Left hindlimb (tissue), 1 donor: ENCODE results near the gene POLK.

Experiments
- DNase-seq: peaks from one replicate; pipeline ENCODE4 v3.0.0-alpha.2; 2018

The POLK gene

DNA sequence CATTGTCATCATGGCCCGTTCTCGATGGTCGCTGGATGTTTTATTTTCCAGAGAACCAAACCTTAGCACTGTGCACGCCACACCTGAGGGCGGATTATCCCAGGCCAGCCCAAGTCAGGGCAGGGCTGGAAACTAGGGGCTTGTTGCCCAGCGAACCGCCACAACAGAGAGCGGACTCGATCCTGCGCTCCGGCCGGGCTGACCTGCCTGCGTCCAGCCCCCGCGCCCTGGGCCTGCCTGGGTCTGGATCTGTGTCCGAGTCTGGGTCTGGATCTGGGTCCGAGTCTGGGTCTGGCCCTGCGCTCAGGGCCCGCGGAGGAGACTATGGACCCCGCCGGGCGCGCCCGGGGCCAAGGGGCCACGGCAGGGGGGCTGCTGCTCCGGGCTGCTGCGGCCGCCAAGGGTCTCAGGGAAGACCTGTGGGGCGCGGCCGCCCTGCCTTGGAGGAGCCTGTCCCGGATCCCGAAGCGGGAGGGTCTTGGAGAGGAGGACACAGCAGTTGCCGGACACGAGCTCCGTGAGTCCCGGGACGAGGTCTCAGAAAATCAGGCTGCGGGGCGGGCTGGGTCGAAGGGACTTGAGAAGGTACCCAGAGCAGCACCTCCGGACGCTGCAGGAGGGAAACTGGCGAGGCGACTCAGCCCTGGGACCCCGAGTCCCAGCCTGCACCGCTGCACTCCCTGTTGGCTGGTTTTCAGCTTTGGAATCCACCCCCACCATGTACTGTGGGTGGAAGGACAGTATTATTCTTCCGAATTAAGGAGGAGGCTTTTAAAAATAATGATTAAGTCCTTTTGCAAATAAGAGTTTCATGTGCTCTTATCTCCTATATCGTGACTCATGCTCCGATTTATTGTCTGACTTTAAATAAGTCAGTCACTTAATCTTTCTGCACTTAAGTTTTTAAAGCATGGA is 99.9 kb downstream of the POLK start, which contains the start of gene ANKDD1B:
Gene ANKDD1B, plus strand, starts transcription at position 143 of the 915 bp plus-strand sequence. Its CDS starts 182 bp downstream, at position 325.
- DNase-seq = peak; percentile 58

DNA sequence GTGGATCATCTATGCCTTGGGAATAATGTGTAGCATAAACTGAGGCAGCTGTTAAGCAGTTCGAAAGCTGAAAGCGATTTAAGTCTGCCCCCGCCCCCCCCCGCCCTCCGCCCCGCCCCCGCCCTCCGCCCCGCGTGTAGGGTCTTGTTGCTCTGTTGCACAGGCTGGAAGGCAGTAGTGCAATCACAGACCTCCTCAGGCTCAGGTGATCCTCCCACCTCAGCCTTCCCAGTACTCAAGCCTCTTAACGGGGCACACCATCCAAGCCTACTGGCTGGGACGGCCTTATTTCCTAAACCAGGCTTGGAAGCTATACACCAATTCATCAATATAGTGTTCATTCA is 100.5 kb downstream of the POLK start:
- DNase-seq = peak; percentile 29

DNA sequence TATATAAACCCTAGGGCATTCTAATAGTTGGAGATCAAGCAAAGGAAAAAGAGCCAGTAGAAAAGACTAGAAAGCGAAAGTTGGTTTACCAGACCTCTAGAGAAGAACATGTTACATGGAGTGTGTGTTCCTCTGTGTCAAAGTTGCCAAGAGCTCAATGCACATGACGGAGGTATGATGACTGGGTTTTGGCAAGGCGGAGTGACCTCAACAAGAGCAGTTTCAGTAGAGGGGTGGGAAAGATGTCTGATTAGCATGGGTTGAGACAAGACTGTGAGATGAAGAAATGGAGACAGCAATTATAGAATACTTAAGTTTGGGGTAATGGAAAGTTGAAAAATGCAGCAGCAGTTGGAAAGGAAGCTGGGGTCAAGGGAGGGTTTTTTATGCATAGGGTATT is 101.2 kb downstream of the POLK start:
- no peak for DNase-seq

DNA sequence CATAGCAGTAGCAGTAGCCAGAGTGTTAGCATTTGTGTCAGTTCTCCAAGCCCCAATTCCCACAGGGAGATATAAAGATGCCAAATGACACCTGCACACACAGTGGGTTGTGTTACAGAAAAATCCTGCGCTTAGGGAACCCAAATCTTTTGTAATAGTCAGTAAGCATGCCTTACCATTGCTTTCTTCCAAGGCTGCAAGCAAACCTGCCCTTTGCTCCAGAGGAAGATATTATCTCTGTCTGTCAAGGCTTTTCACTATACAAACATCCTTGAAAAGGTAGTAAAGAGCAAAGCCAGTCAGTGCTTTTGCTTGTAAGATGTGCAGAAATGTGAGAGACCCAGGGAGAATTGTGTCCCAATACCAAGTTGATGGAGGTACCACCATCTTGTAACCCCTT is 102.5 kb downstream of the POLK start:
- DNase-seq = no peak

DNA sequence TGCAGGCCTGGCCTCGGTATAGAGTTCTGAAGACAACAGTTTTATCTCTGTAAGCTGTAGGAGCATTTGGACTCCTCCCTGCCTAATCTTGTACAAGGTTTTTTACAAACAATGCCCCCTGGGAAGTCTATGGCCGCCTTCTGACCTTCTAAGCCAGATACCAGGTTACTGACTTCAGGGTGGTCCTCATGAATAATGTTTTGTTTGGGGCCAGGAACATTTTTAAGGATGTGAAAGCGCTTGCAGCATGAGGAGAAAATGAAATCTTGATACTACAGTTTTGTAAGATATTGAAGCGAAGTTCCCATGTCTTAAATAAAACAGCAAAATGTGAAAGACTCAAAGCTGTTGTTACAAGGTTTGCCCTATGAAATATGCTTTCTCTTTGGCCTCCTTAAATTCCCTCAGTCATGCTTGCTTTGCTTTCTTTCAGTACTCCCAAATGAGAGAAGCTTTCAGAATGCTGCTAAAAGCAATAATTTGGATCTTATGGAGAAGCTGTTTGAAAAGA is 104.7 kb downstream of the POLK start:
- DNase-seq = no peak

DNA sequence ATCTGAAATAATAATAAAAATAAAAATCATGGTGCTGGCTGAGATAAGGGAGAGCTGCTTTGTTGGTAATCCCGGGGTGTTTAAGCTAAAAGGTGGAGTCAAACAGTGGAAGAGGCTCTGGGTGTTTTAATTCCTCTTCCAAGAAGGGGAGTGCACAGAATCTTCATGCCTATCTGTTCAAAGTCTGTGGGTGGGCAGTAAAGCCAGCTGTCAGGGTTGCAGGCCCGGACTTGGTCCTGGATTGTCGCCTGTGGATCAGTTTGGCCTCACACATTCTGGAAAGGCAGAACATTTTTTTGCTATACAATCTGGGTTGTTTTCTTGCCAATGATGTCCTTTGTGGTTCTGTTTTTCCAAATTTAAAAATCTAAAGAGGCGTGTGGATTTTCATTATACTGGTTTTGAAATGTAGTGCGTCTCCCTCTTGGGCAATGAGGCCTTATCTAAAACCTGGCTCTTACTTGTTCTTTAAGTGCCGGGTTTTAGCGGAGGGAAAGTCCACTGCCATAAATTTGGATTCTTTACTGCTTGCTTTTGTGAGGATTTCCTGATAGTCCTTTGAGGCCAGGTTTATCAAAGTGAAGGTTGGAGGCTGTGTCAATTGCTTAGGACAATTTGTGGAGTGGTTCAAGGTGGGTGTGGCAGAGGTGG is 105.4 kb downstream of the POLK start:
- DNase-seq = peak; percentile 42

DNA sequence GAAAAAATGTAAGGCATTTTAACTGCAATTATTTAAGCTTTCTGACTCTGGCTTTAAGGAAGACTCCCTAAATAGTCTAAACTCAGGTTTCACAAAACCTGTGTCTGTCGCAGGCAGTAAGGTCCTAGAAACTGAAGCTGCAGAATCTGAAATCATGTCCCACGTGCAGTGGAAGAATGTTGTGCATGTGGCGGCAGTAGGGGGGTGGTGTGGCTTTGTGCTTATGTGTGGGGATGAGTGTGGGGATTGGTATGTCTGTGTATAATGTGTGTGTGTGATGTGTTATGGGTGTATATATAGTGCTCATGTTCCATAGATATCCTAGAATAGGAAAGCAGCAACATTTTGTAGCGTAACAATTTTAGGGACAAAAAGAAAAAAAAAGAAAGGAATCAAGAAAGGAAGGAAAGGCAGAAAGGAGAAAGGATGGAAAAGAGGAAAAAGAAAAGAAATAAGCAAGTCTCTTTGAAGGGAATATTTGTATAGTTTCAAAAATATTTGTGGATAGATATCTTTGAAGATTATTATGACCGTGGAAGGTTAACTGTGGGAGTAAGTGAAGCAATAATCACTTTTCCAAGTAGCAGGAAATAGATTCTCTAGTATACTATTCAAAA is 106.2 kb downstream of the POLK start:
- no peak for DNase-seq

DNA sequence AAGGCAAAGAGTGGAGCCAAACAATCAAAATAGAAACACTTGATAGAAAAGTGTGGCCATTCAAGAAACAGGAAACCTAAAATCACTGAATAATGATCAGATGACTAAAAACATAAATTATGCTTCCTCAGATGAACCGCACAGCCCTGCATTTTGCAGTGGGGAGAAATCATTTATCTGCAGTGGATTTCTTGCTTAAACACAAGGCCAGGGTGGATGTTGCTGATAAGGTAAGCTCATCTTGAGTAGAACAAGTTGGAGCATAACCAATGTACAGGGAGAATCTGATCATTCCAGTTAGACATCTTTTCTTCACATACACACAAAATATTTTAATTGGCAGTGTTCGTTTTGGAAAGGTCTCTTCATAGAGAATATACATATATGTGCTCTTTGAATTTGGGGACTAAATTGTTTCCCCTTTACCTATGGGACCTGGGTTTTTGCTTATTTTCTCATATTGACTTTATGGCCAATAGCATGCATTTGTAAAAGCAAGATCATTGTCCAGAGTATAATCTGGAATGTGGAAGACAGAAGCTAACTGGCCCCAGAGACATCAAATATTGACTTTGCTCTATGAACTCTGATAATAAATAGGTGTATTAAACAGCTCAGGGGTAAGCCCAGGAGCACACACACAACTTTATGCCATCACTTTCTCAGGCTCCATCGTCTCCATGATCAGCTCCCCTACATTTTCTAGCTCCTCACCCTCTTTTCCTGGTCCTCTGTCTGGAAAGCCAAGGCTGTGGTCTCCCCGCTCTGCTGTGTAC is 108.7 kb downstream of the POLK start:
- no peak for DNase-seq

DNA sequence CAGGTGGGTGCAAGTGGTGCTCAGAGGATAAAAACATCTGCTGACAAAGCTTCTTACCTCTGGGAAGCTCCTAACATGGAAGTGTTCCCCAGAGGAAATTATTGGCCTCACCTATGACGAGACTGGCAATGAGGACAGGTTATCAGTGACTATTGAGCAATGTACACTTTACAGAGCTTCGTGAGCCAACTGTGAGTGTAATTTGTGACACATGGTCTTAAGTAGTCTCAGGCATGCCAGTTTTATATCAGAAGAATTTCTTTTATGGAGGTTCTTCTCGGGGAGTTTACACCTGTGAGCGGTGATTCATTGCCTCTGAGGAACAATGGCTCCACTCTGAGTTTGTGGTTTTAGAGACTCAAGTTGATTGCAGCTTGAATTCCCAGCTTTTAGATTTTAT is 110.9 kb downstream of the POLK start:
- no peak for DNase-seq

DNA sequence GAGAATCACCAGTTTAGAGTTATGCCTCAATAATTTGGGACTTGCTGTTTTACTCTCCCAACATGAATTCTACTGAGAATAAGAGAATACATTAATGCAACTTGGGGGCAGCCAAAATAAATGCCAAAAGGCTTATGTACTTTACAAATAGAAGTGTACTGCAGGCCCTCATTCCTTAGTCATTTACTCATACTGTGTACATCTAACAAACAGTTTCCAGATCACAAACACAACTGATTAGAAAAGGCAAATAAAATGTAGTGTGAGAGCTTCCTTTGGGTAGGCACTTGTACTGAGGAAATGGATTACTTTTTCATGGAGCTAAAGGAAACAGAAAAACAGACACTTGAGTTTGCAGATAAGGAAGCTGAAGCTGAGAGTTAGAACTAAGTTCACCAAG is 112.2 kb downstream of the POLK start:
- no peak for DNase-seq

DNA sequence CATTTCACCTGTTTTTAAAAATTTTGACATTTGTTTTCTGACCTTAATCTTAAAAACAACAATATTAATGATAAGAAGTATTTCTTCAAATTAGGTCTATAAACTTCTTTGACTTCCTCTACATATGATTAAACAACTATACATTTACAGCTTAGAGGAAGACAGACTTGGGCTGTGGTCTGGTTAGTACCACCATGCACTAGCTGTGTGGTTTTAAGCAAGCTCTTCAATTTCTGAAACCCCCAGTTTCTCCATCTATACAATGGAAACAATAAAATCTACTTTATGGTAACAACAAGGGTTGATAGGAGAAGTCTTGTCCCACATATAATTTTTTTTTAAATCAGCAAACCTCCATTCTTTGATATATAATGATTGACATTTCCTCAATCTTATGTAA is 115.3 kb downstream of the POLK start:
- DNase-seq = no peak

DNA sequence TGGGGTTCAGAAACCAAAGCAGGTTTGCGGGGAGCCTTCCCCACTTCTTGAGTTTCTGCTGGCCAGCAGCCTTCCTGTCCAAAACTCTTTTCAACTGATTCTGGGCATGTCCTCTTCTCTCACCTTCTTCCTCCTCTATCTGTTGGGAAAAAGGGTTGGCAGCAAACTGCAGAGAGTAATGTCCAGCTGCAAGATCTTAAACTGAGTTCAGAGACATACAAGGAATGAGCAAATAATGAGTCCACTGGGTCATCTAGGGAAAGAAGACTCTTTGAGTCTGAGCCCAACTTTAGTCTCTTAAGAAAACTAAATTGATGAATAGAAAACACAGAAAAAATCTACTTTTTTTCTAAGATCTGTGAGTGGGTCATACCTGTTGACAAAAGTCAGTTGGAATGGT is 116.1 kb downstream of the POLK start:
- DNase-seq = no peak

DNA sequence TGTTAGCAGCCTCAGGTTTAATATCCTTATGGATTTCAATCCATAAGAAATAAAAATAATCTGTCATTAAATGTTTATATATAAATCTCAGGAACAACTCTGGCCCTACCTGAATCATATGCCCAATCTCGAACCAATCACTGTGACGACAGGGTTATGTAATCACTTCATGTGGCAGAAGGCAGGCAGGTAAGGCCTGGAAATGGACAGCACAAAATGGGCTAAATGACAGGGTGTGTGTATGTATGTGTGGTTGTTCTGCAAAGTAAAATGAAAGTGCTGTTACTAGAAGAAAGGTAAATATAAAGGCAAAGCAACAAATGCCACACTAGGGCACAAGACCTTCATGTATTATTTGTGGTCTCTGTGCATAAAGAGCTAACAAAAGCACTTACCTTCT is 119.2 kb downstream of the POLK start:
- DNase-seq = no peak

DNA sequence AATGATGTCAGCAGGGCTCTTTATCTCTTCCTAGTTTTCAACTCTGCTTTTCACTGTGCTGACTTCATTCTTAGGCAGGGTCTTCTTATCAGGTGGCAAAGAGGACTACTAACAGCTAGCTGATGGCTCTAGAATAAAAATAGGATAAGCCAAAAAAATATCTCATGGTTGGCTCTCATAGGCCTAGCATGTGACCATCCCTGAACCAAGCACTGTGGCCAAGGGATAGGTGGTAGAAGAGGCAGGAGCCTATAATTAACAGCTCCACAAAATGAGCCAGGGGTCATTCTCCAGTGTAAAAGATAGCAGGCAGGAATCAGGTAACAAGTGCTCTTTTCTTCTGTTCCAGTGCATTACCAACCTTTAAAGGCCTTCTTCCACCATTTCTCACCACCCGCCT is 120.6 kb downstream of the POLK start:
- no peak for DNase-seq

DNA sequence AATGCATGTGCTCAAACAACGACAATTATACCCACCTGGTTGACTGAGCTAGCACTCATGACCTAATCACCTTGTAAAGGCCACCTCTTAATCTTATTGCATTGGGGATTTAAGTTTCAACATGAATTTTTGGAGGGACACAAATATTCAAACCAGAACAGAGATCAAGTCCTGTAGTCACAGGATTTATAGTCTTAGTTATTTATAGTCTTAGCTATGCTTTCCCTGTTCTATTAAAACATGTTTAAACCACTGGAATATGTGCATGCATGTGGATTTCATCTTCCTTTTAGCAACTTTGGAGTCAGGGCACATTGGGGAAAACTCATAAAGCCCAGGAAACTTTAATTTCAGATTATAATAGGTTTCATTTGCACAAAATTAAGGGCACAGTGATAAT is 126.3 kb downstream of the POLK start:
- DNase-seq = no peak

DNA sequence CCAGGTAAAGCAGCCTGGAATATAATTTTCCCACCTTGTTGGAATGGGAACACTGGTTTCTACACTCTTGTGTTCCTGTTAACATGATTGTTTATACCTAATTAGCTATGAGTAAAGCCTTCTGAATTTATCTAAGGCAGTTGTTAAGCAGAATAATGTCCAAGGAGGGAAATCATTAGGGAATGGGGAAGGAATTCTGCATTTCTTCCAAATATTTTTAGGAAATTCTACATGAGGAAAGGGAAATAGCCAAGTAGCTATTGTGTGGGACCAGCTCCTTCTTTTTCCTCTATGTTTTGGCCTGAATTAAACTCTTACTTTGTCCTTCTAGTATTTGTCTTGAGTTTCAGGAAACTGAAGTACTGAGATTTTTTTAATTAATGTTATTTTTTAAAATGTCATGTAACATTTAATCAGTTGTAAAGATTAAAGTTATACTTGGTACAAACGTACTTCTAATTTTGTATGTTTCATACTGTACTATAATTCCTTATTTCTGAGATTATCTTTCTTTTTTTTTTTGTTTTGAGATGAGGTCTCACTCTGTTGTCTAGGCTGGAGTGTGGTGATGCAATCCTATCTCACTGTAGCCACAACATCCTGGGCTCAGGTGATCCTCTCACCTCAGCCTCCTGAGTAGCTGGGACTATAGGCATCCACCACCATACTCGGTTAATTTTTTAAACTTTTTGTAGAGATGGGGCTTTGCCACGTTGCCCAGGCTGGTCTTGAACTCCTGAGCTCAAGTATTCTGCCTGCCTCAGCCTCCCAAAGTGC is 128.0 kb downstream of the POLK start:
- DNase-seq = no peak

DNA sequence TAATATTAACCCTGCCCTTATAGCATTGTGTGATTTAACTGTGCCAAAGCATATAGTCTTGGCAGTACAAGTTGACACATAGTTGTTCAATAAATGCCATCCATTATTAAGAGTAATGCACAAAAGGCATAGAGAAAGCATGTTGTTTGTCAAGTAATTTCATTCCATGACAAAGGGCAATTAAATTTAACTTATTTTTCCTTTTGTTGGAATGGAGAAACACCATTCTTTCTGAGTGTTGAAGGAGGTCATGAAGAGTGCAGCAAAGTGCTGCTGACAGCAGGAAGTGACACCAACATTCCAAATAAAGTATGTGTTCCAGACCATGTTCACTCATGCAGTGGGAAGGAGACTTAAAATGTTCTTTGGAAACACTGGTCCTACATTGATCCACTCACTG is 128.7 kb downstream of the POLK start:
- DNase-seq = no peak

DNA sequence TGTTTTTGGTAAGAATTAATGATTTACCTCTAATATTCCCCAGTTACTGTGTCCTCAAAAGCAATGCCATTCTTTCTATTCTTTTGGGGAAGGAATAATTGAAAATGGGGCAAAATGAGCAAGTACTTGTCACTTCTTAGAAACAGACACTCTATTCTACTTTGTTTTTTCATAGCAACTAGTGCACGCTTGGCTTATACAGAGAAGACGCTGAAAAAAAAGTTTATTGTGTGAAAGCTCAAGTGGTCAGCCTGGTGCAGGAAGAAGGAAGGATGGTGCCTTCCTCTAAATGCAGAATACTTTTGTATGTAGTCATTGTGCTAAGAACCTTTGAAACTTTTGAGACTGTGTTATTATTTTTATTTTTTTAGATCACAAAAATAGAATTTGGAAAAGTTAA is 129.1 kb downstream of the POLK start:
- no peak for DNase-seq

DNA sequence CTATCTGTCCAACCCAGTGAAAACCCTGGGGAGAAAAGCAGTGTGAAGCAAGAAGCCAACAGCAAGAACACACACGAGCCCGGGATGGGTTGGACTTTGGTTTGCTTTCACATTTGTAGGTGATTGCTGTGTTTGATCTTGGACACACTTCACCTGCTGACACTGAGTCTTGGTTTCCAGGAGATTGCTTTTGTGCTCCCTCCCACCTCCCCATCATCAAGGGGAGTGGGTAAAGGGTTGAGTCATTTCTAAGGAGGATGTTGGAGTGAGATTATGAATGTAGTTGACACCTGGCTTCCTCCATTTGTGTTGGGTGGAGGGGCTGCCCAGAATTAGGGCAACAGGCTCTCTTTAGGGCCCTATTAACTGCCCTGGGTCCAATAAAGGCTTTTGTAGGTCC is 137.0 kb downstream of the POLK start:
- no peak for DNase-seq
